Pancreas (tissue), 10 donors: ENCODE results near the gene LPIN1. TPM values are rescaled to one million over a fixed set of nuclear protein-coding genes. Genes with fewer than 3 reads are reported as not detected.
A peak's percentile ranks its signal among the peaks of the same experiment; 100 is the strongest.

ENCODE experiments used
- ATAC-seq, 4 donors: fragments of 200-7000 bp; cut with Tn5 transposase; one replicate each; pipeline versions ENCODE4 v1.8.0 to v1.9.1; 2020; ENCODE audit warnings: mild to moderate bottlenecking in 4 of 4, moderate library complexity in 4 of 4
- DNase-seq, 6 donors: peaks; one replicate each; pipeline ENCODE4 v3.0.0-alpha.2; 2020
- FAIRE-seq: peaks from 2 replicates; lab custom pipeline; 2012; peaks lifted over from hg19 to GRCh38; lab: Jason Lieb, UNC
- H3K27ac ChIP-seq, 4 donors: fragments of 200-600 bp; sonication (generic); 1 replicate in 3 of 4; 2 replicates in 1 of 4; pipeline versions ENCODE4 v1.5.0 to v1.8.0; 2020
- H3K27me3 ChIP-seq, 4 donors: fragments of 200-600 bp; one replicate each; pipeline ENCODE4 v1.8.0; 2021
- H3K36me3 ChIP-seq, 3 donors: fragments of 200-600 bp; sonication (generic) in 1 of 3; one replicate each; pipeline versions ENCODE4 v1.5.0 to v1.8.0; 2020 to 2021
- H3K4me1 ChIP-seq, 3 donors: fragments of 200-600 bp; one replicate each; pipeline ENCODE4 v1.8.0; 2021
- H3K4me3 ChIP-seq, 4 donors: fragments of 200-600 bp; sonication (generic) in 2 of 4; one replicate each; pipeline versions ENCODE4 v1.5.0 to v1.8.0; 2020 to 2021
- H3K9me3 ChIP-seq, 4 donors: fragments of 200-600 bp; one replicate each; pipeline ENCODE4 v1.8.0; 2021
- WGBS, 2 donors: extraction: QIAGEN DNeasy Blood & Tissue Kit; methylation state at CpG; one replicate each; pipeline ENCODE4 v1.1.7; 2013; 5-methylcytosine and 5-hydroxymethylcytosine counted together
- intact Hi-C, 3 donors: fragments of 100-400 bp; cut with DNase I; formaldehyde crosslinking; loops; one replicate each; pipeline versions ENCODE4 v1.11.1 to v1.14.2; 2022
- polyA plus RNA-seq, 2 donors: library from polyadenylated mRNA; stranded (reverse); fragments of 200-250 nt; gene quantifications; one replicate each; pipeline ENCODE4 v1.2.3, GENCODE V29; 2013
- total RNA-seq, 6 donors: library from RNA; stranded (reverse); fragmentation: NEBNext Ultra II Directional in 4 of 6; extraction: Animal tissue kit (Norgen Biotek cat#: 25700) in 4 of 6; gene quantifications; one replicate each; pipeline versions ENCODE4 v1.2.1 to v1.2.4, GENCODE V29; 2021 to 2023
- TF ChIP-seq, protein P1 (sequence below), 4 donors: fragments of 200-600 bp; sonication (generic) in 3 of 4; IDR thresholded peaks; one replicate each; pipeline versions ENCODE4 v1.5.0 to v1.8.0; 2021; ENCODE audit warnings: antibody characterized with exemption in 4 of 4
- donor health status: healthy with polysubstance abuse.
- donor health status: DM: no; HTN: no; CAD: no; lungs with moderate emphysema.
- donor health status: DM: no; HTN: no; CAD: no.
- donor health status: control.
- donor health status: control.
- donor health status: Bipolar disorder and iron deficiency.
- donor health status: DM: yes; HTN: yes; CAD: no.
- donor health status: DM: no; HTN: no; CAD: no.
- donor health status: DM: no; HTN: no; CAD: no.
- donor health status: DM: yes; HTN: yes; CAD: no.

The LPIN1 gene
- total and polyA plus RNA-seq, 8 donors: 7.4 to 16.5 (median 9.9) TPM

DNA sequence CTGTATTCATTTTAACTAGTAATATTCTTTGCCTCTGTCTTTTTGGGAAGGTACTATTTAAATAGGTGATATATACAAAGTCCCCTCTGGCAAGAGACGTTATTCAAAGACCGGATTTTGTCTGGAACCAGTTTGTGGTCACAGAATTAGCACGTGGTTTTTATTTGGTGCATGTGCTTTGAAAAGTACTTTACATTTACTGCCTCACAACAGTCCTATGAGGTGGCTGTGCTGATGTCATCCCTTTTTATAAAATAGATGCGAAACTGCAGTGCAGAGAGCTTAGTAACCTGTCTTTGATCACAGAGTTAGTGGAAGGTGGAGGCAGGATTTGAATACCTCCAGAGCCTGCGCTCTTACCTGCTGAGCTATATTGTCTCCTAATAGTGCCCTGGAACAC lies 4.0 kb downstream of the LPIN1 start:
- ATAC-seq (no peak), FAIRE-seq (no peak), DNase-seq (no peak)
- Histone ChIP-seq H3K4me1 (peaks cover 13 to 22% (median 17%) of the 10 kb centered on the region in 3 donors), H3K27me3 (no peaks in the 10 kb centered on the region), H3K36me3 (no peaks in the 10 kb centered on the region), H3K4me3 (no peak overlapping the region), H3K9me3 (no peaks in the 10 kb centered on the region), H3K27ac (no peak overlapping the region)
- TF ChIP-seq, protein P1, sequence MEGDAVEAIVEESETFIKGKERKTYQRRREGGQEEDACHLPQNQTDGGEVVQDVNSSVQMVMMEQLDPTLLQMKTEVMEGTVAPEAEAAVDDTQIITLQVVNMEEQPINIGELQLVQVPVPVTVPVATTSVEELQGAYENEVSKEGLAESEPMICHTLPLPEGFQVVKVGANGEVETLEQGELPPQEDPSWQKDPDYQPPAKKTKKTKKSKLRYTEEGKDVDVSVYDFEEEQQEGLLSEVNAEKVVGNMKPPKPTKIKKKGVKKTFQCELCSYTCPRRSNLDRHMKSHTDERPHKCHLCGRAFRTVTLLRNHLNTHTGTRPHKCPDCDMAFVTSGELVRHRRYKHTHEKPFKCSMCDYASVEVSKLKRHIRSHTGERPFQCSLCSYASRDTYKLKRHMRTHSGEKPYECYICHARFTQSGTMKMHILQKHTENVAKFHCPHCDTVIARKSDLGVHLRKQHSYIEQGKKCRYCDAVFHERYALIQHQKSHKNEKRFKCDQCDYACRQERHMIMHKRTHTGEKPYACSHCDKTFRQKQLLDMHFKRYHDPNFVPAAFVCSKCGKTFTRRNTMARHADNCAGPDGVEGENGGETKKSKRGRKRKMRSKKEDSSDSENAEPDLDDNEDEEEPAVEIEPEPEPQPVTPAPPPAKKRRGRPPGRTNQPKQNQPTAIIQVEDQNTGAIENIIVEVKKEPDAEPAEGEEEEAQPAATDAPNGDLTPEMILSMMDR (IDR thresholded peaks at IDR 0.05): no peak
- WGBS, 2 donors: 81 to 93% methylated on average over 5 of the region's 5 CpGs
- intact Hi-C loops: no loop called here

DNA sequence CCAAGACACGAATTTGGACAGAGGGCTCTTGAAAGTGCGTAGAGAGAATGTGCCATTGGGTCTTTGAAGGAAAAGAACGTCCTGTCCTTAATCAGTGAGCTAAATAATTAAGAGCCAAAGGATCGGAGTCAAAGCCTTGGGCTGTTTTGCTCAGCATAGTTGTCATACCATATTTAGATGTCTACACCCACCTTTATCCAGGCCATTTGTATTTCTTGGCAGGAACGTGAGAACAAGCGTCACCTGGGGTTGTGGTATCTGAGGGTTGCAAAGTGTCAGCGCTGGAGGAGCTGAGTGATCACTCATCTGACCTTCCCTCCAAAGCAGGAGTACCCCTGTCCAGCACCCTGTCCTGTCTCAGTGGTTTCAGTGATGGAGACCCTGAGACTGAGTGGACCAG lies 4.5 kb downstream of the LPIN1 start:
- Histone ChIP-seq H3K27me3 (no peaks in the 10 kb centered on the region), H3K4me3 (no peak overlapping the region), H3K4me1 (peaks cover 13 to 20% (median 15%) of the 10 kb centered on the region in 3 donors), H3K36me3 (no peaks in the 10 kb centered on the region), H3K9me3 (no peaks in the 10 kb centered on the region), H3K27ac (no peak overlapping the region)
- 39 to 46% methylated on average over 7 of the region's 7 CpGs for WGBS, 2 donors
- intact Hi-C loops: no loop called here
- TF ChIP-seq, protein P1 (IDR thresholded peaks at IDR 0.05): no peak
- FAIRE-seq: no peak
- no peak for DNase-seq
- no peak for ATAC-seq

DNA sequence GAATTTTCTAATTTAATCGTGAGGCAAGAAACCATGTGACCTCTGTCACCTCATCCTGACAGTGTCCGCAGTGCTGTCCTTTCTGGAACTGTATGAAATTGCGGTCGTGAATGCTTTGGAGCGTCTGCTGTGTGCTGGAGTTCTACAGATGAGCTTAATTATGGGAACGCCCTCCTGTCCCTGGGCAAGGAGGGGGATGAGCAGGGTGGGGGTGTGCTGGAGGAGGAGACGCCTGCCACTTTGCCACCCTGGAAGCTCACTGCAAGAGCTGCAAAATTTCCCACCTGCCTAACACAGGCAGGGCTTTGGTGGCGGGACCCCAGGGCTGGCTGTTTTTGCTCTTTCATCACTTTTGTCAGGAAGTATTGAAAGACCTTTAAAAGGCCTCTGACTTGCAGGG lies 6.5 kb downstream of the LPIN1 start:
- Histone ChIP-seq H3K9me3 (no peaks in the 10 kb centered on the region), H3K27me3 (no peaks in the 10 kb centered on the region), H3K4me3 (no peak overlapping the region), H3K27ac (peak overlapping the region; percentile 29 to 94 (median 68)), H3K4me1 (peaks cover 13 to 18% (median 13%) of the 10 kb centered on the region in 3 donors), H3K36me3 (no peaks in the 10 kb centered on the region)
- intact Hi-C loops: no loop called here
- ATAC-seq: no peak
- WGBS, 2 donors: 84 to 87% methylated on average over 8 of the region's 8 CpGs
- no peak for FAIRE-seq
- TF ChIP-seq, protein P1 (IDR thresholded peaks at IDR 0.05): no peak
- DNase-seq: no peak

DNA sequence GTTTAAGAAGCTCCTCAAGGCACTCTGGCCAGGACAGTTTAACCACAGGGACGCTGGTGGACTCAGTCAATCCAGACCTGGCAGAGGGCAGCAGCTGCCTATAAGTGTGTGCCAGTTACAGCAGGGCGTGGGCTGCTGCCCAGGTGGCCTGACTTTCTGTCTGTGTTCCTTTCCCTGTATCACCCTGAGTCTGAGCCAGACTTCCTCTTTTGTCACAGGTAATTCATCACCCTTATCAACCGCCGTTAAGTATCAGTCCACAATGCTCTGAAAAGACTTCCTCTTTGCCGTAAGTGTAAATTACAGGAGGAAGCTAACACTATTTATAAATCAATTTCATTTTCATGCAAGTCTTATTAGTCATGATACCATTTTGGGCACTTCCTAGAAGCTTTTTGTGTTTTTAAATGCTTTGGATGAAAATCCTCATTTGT lies 7.0 kb downstream of the LPIN1 start:
- intact Hi-C loops: no loop called here
- H3K4me3 ChIP-seq: peak overlapping the region in 1 of 4 donors; percentile 3
- H3K9me3 ChIP-seq: no peaks in the 10 kb centered on the region
- whole genome bisulfite sequencing, 2 donors: 3 to 8% methylated on average over 5 of the region's 5 CpGs
- TF ChIP-seq, protein P1 (IDR thresholded peaks at IDR 0.05): no peak
- DNase-seq: peak in 5 of 6 donors; percentile 61 to 76 (median 65)
- H3K27me3 ChIP-seq: no peaks in the 10 kb centered on the region
- no peak for FAIRE-seq
- H3K4me1 ChIP-seq: peaks cover 13 to 18% (median 13%) of the 10 kb centered on the region in 3 donors
- H3K27ac ChIP-seq: peak overlapping the region; percentile 29 to 94 (median 80)
- H3K36me3 ChIP-seq: no peaks in the 10 kb centered on the region
- peak; percentile 92 to 94 (median 92) for ATAC-seq

DNA sequence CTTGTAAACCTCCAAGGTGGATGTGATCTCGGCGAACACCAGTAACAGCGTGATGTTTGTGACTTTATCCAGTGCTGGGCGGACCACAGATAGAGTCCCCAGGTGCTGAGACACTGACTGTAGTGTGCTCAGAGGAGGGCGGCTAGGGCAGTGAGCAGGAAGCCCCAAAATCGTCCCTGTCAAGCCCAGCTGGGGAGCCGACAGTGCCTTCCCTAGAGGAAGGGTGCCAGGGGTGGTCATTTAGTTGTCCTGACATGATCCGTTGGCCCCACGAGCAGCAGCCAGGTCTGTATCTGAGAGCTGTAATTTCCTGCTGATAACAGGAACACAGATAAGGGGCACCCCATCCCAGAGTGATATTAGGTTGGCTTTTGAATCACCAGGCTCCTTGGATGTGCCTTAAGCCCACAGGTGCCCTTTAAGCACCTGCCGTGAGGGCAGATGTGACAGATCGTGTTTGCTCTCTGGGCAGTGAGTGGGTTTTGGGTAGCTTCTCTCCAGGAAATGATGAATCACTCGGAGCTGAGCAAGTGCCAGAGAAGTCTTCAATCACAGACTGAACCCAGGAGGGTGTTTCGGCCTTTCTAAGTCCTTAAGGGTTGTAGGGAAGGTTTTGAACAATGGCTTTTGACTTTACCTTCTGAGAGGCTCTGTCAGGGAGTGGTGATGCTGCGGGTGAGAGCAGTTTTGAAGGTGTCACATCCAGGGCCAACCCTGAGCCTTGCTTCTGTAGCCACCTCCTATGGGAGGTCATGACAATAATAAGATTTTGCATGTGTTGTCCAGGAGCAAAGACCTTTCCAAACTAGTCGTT lies 7.7 kb downstream of the LPIN1 start:
- DNase-seq: no peak
- intact Hi-C loops: no loop called here

More for the DNA sequence above, 7.7 kb downstream of the LPIN1 start:
- no peaks in the 10 kb centered on the region for H3K36me3 ChIP-seq
- TF ChIP-seq, protein P1 (IDR thresholded peaks at IDR 0.05): no peak
- peak overlapping the region; percentile 40 to 94 (median 80) for H3K27ac ChIP-seq
- H3K4me1 ChIP-seq: peaks cover 13 to 18% (median 13%) of the 10 kb centered on the region in 3 donors
- H3K4me3 ChIP-seq: peak overlapping the region in 1 of 4 donors; percentile 3
- ATAC-seq: peak; percentile 45 to 81 (median 58)
- no peaks in the 10 kb centered on the region for H3K27me3 ChIP-seq
- H3K9me3 ChIP-seq: no peaks in the 10 kb centered on the region
- 35 to 39% methylated on average over 15 of the region's 15 CpGs for WGBS, 2 donors
- no peak for FAIRE-seq
